GM12892 (cell line): ENCODE data around the gene AKAP1.

Experiments used
- POLR2A ChIP-seq: IDR thresholded peaks from 2 replicates; pipeline ENCODE4 v1.6.1; 2011; ENCODE audit warnings: low read depth, low read length, control low read depth
- POLR2AphosphoS5 ChIP-seq: IDR thresholded peaks from 2 replicates; pipeline ENCODE4 v1.6.1; 2011; ENCODE audit warnings: low read depth, low read length, control low read depth
- TAF1 ChIP-seq: IDR thresholded peaks from 2 replicates; pipeline ENCODE4 v1.6.1; 2011; ENCODE audit warnings: low read depth, mild to moderate bottlenecking, control low read depth, low read length, borderline replicate concordance

DNA sequence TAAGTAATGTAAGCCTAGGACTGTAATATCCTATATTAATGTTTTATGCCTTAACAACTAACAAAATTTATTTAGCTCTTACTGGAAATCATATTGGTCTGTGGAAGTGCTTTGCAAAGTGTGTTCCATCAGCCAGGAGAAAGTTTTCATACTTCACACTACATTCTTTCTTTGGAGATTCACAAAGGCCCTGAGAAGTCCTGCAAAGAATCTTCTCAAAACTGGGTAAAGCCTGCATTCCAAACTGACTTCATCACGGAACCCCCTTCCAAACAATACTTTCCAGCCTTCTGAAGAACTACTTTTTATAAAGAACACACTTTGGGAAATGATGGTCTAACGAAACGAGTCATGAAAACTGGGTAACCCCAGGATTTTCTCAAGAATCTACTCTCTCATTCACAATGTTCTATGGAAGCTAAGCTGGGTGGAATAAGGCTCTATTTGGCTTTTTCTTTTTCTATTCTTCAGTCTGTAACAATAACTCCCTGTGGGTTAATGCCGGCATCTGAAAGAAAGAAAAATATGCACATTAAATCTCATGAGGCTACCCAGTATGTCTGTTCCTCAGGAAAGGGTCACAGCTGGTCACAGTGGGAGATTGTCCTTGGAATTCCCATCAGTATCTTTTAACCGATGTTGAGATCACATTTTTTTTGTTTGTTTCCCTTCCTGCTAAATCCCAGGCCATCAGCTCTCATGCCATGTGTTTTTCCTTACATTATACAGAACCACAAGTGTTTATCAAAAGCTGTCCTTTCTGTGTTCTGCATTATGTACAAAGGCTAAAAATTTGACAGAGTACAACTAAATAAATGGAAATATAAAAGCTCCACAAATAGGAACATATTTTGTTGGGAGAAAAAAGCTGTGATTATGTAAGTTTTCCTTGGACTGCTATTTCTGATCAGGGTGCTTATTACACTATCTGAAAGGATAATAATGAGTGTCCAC, 12.8 kb upstream of the AKAP1 start:
- TF ChIP-seq TAF1 (no peak), POLR2A (no peak), POLR2AphosphoS5 (no peak)
